GM12878 (cell line): ENCODE measurements around the gene RBM19. TPM values are rescaled to one million over a fixed set of nuclear protein-coding genes. Genes with fewer than 3 reads are reported as not detected.

Source experiments
- ATAC-seq: fragments of 200-7000 bp; cut with Tn5 transposase; 3 replicates; pipeline ENCODE4 v1.9.1; 2020; ENCODE audit warnings: mild to moderate bottlenecking, moderate library complexity
- BruUV-seq: library from RNA; stranded (reverse); fragments of 400-500 nt; replicated peaks from 2 replicates; lab custom pipeline; 2021; lab: Mats Ljungman, UMichigan
- CTCF ChIA-PET: fragments of 300-600 bp; sonication (Branson Sonifier 250); formaldehyde crosslinking; extraction: SDS; loops from one replicate; lab custom pipeline; 2021; ENCODE audit warnings: inconsistent platforms; lab: Yijun Ruan, JAX
- POLR2A ChIA-PET: fragments of 350-600 bp; formaldehyde crosslinking; extraction: SDS; loops from one replicate; lab custom pipeline; 2021; ENCODE audit warnings: inconsistent platforms; lab: Charles Lee
- RAD21 ChIA-PET: fragments of 300-600 bp; sonication (Branson Sonifier 250); formaldehyde crosslinking; loops from one replicate; lab custom pipeline; 2023; ENCODE audit warnings: antibody characterized with exemption; ENCODE audit not compliant: unreplicated experiment; lab: Charles Lee
- SMC1A ChIA-PET: fragments of 300-600 bp; sonication (Branson Sonifier 250); formaldehyde crosslinking; loops from one replicate; lab custom pipeline; 2023; ENCODE audit not compliant: unreplicated experiment, uncharacterized antibody; lab: Charles Lee
- DNase-seq: peaks from one replicate; pipeline ENCODE4 v3.0.0-alpha.2; 2011; ENCODE audit warnings: low read depth, low spot score
- FAIRE-seq: peaks from 3 replicates; lab custom pipeline; 2011; peaks lifted over from hg19 to GRCh38; lab: Jason Lieb, UNC
- H2AFZ ChIP-seq: 2 replicates; pipeline ENCODE4 v1.6.0; 2011; ENCODE audit warnings: low read depth, low read length, control low read depth; ENCODE audit not compliant: control insufficient read depth
- H3K27ac ChIP-seq: 2 replicates; pipeline ENCODE4 v1.5.1; 2011; ENCODE audit warnings: control low read depth; ENCODE audit not compliant: control insufficient read depth, insufficient read depth
- H3K27me3 ChIP-seq, 2 experiments: replicated peaks in 1 of 2; 2 replicates each; pipeline versions ENCODE4 v1.6.0 to v1.6.1; 2011; ENCODE audit warnings: low read length in 1 of 2; ENCODE audit not compliant: control insufficient read depth in 2 of 2, insufficient read depth in 2 of 2
- H3K36me3 ChIP-seq, 2 experiments: 2 replicates each; pipeline ENCODE4 v1.5.1; 2011; ENCODE audit warnings: low read length in 1 of 2; ENCODE audit not compliant: control insufficient read depth in 2 of 2, insufficient read depth in 2 of 2
- H3K4me1 ChIP-seq: 2 replicates; pipeline ENCODE4 v1.6.1; 2011; ENCODE audit warnings: mild to moderate bottlenecking, low read length, moderate library complexity, mixed read lengths; ENCODE audit not compliant: control insufficient read depth, insufficient read depth
- H3K4me2 ChIP-seq: 2 replicates; pipeline ENCODE4 v1.6.0; 2011; ENCODE audit warnings: control low read depth; ENCODE audit not compliant: control insufficient read depth, insufficient read depth
- H3K4me3 ChIP-seq: fragments of 200-600 bp; sonication (generic); 2 replicates; pipeline ENCODE4 v1.5.1; 2016
- H3K79me2 ChIP-seq: 2 replicates; pipeline ENCODE4 v1.6.0; 2011; ENCODE audit warnings: low read length; ENCODE audit not compliant: control insufficient read depth, insufficient read depth
- H3K9ac ChIP-seq: 2 replicates; pipeline ENCODE4 v1.8.0; 2011; ENCODE audit warnings: low read length, control low read depth, mixed read lengths; ENCODE audit not compliant: control insufficient read depth, insufficient read depth
- H3K9me3 ChIP-seq: replicated peaks from 3 replicates; pipeline ENCODE4 v1.5.1; 2011; ENCODE audit warnings: mild to moderate bottlenecking, low read length; ENCODE audit not compliant: control insufficient read depth, insufficient read depth
- H4K20me1 ChIP-seq: 2 replicates; pipeline ENCODE4 v1.6.0; 2011; ENCODE audit not compliant: control insufficient read depth, insufficient read depth
- ASH2L ChIP-seq: fragments of 300-600, 200-600 bp; sonication (generic); IDR thresholded peaks from 2 replicates; pipeline ENCODE4 v1.6.1; 2017; ENCODE audit warnings: low read depth, mild to moderate bottlenecking, borderline replicate concordance
- E2F4 ChIP-seq: IDR thresholded peaks from 2 replicates; pipeline ENCODE4 v1.6.1; 2012; ENCODE audit warnings: low read depth, low read length, improper control_type of control experiment
- FOXM1 ChIP-seq: IDR thresholded peaks from 2 replicates; pipeline ENCODE4 v1.6.1; 2012; ENCODE audit warnings: low read depth, mild to moderate bottlenecking, inconsistent platforms, low read length, moderate library complexity
- HDAC6 ChIP-seq: fragments of 200-600 bp; sonication (generic); IDR thresholded peaks from one replicate; pipeline ENCODE4 v1.8.0; 2017; ENCODE audit warnings: antibody characterized with exemption; ENCODE audit not compliant: unreplicated experiment
- IKZF1 ChIP-seq: fragments of 450-650 bp; conservative IDR thresholded peaks from 2 replicates; pipeline ENCODE4 v1.6.1; 2017; ENCODE audit warnings: antibody characterized with exemption, mild to moderate bottlenecking
- IRF4 ChIP-seq: IDR thresholded peaks from 2 replicates; pipeline ENCODE4 v1.6.1; 2011; ENCODE audit warnings: low read depth, low read length
- MYC ChIP-seq: IDR thresholded peaks from 2 replicates; pipeline ENCODE4 v1.6.1; 2011; ENCODE audit warnings: mild to moderate bottlenecking, low read length, moderate library complexity, inconsistent platforms; ENCODE audit not compliant: insufficient read depth, insufficient replicate concordance, insufficient read length, severe bottlenecking
- NFYB ChIP-seq: IDR thresholded peaks from 2 replicates; pipeline ENCODE4 v1.6.1; 2011; ENCODE audit warnings: low read depth, mild to moderate bottlenecking, low read length, improper control_type of control experiment, moderate library complexity; ENCODE audit not compliant: insufficient read depth
- PAX8 ChIP-seq: fragments of 450-650 bp; IDR thresholded peaks from 2 replicates; pipeline ENCODE4 v1.6.1; 2017; ENCODE audit warnings: mild to moderate bottlenecking, moderate library complexity
- PKNOX1 ChIP-seq: fragments of 450-650 bp; IDR thresholded peaks from 2 replicates; pipeline ENCODE4 v1.6.1; 2016; ENCODE audit warnings: mild to moderate bottlenecking
- RAD21 ChIP-seq: IDR thresholded peaks from 2 replicates; pipeline ENCODE4 v1.6.1; 2011; ENCODE audit warnings: mild to moderate bottlenecking, low read depth, low read length, moderate library complexity; ENCODE audit not compliant: insufficient read depth
- RCOR1 ChIP-seq: conservative IDR thresholded peaks from 2 replicates; pipeline ENCODE4 v1.6.1; 2012; ENCODE audit warnings: low read depth, low read length, improper control_type of control experiment
- SIN3A ChIP-seq: IDR thresholded peaks from 2 replicates; pipeline ENCODE4 v1.6.1; 2012; ENCODE audit warnings: low read depth, low read length, improper control_type of control experiment
- SIX5 ChIP-seq: IDR thresholded peaks from 2 replicates; pipeline ENCODE4 v1.6.1; 2011; ENCODE audit warnings: mild to moderate bottlenecking, low read depth, low read length, moderate library complexity; ENCODE audit not compliant: severe bottlenecking
- SMAD5 ChIP-seq: IDR thresholded peaks from 2 replicates; pipeline ENCODE4 v1.6.1; 2016; ENCODE audit warnings: antibody characterized with exemption, low read depth
- SP1 ChIP-seq: IDR thresholded peaks from one replicate; pipeline ENCODE4 v1.6.1; 2011; ENCODE audit warnings: low read depth, low read length
- WGBS: methylation state at CpG from one replicate; pipeline ENCODE4 v1.1.6; 2016; ENCODE audit warnings: low lambda C conversion rate; ENCODE audit not compliant: insufficient replicate concordance, insufficient coverage; ENCODE audit errors: missing lambda C conversion rate; 5-methylcytosine and 5-hydroxymethylcytosine counted together
- in situ Hi-C: fragments of 300-500 bp; cut with MboI; formaldehyde crosslinking; loops from 9 replicates; pipeline ENCODE4 v1.14.3; 2018; ENCODE audit warnings: mixed read lengths
- intact Hi-C: fragments of 100-400 bp; cut with micrococcal nuclease; formaldehyde crosslinking; loops from one replicate; pipeline ENCODE4 v1.14.2; 2022; ENCODE audit not compliant: unreplicated experiment
- polyA plus RNA-seq, 11 experiments: library from polyadenylated mRNA; depleted of rRNA in 4 of 11; unstranded in 6 of 11; stranded (reverse) in 5 of 11; fragments of >200 nt; fragmentation: Nextera tagmentation in 4 of 11; fragmentation: Illumina TruSeq in 1 of 11; extraction: Ambion mirVana in 4 of 11; extraction: Trizol in 1 of 11; gene quantifications; 1 replicate in 1 of 11; 2 replicates in 10 of 11; pipeline versions ENCODE4 v1.2.1 to v1.2.3, GENCODE V29; 2011 to 2016; ENCODE audit warnings: inconsistent platforms in 2 of 11, missing spikeins in 2 of 11, low read depth in 1 of 11
- total RNA-seq, 4 experiments: library from RNA; depleted of rRNA in 3 of 4; stranded (reverse); fragments of >200 nt in 3 of 4; fragmentation: Illumina TruSeq in 1 of 4; extraction: Trizol in 1 of 4; gene quantifications; 2 replicates each; pipeline versions ENCODE4 v1.2.1 to v1.2.3, GENCODE V29; 2013 to 2021

RBM19 gene
- total and polyA plus RNA-seq, 10 of the 15 experiments (the other 5 are each of a cell fraction or from before 2014, with no cell fraction given), result 4.2 to 42.9 (median 28.4) TPM

DNA sequence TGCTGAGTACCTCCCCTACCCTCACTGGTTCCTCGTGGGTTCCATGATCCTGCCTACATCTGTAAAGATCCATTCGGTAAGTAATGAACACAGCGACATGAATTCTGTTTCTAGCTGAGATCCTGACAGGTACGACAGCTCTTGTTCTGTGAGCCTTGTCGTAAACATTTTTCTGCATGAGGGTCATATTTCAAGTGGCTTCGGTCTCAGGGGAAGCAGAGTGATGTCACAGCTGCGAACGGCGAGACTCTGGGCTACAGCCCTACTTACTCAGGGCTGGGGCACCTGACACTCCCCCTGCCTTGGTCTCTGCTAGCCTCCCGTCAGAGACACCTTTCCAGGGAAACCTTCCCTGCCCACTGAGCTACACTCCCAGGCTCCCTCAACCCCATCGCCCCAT, 85.8 kb downstream of the RBM19 start:
- no peak overlapping the region for H3K4me3 ChIP-seq
- no peaks in the 10 kb centered on the region for H3K9me3 ChIP-seq
- intact Hi-C loops, result no loop called here
- H4K20me1 ChIP-seq, result no peaks in the 10 kb centered on the region
- ChIA-PET RAD21 (no interaction called here), POLR2A (no interaction called here), CTCF (no interaction called here), SMC1A (no interaction called here)
- no peak overlapping the region for H3K9ac ChIP-seq
- DNase-seq (no peak), ATAC-seq (no peak), FAIRE-seq (no peak)
- H3K4me2 ChIP-seq, result no peak overlapping the region
- H3K4me1 ChIP-seq, result no peaks in the 10 kb centered on the region
- H3K27me3 ChIP-seq, result no peaks in the 10 kb centered on the region
- WGBS, result 94% methylated on average over 11 of the region's 11 CpGs
- BruUV-seq, result no TSS peak
- no peak overlapping the region for H3K27ac ChIP-seq
- TF ChIP-seq RAD21 (no peak), E2F4 (no peak), NFYB (no peak), IKZF1 (no peak), IRF4 (no peak), SIN3A (no peak), SP1 (no peak), PAX8 (no peak)
- H2AFZ ChIP-seq, result no peak overlapping the region
- in situ Hi-C loops, result no loop called here
- peaks cover 2 to 5% of the 10 kb centered on the region in 2 experiments; a peak in 2 of 4 replicates for H3K36me3 ChIP-seq
- no peaks in the 10 kb centered on the region for H3K79me2 ChIP-seq

DNA sequence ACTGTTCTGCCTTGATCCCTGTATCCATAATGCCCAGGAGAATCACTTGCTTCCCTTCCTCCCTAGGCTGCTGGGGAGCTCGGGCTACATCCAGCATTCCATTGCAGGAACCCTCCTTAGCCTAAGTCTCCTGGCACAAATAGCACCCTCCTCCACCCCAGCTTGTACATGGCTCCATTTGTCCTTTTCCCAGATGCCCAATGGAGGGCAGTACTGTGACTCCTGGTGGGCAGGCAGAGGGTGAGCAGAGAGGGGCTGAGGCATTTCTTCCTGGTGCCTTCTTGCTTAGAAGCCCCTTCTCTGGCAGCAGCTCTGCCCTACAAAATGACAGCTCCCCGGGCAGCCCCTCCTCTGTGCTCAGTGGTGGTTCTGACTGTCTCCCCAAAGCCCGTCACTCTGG, 86.5 kb downstream of the RBM19 start:
- DNase-seq (no peak), FAIRE-seq (no peak), ATAC-seq (no peak)
- BruUV-seq, result no TSS peak
- no peaks in the 10 kb centered on the region for H3K4me1 ChIP-seq
- POLR2A ChIA-PET, result no interaction called here
- no peaks in the 10 kb centered on the region for H3K79me2 ChIP-seq
- CTCF ChIA-PET, result interaction anchor here (0.7 kb wide), 1 partner anchor 457 kb away, joined by 3 read pairs; the partner anchor contains the start of gene SDSL
- intact Hi-C loops, result no loop called here
- RAD21 ChIA-PET, result no interaction called here
- H3K9ac ChIP-seq, result no peak overlapping the region
- no peaks in the 10 kb centered on the region for H3K27me3 ChIP-seq
- H3K9me3 ChIP-seq, result no peaks in the 10 kb centered on the region
- SMC1A ChIA-PET, result no interaction called here
- WGBS, result 74% methylated on average over 3 of the region's 3 CpGs
- no peak overlapping the region for H2AFZ ChIP-seq
- no peaks in the 10 kb centered on the region for H4K20me1 ChIP-seq
- H3K27ac ChIP-seq, result no peak overlapping the region
- no peak for TF ChIP-seq MYC
- no peak for TF ChIP-seq PKNOX1
- no peak for TF ChIP-seq ASH2L
- no peak for TF ChIP-seq HDAC6
- TF ChIP-seq FOXM1, result no peak
- no peak for TF ChIP-seq SIX5
- no peak for TF ChIP-seq SMAD5
- TF ChIP-seq IRF4, result no peak
- no peak for TF ChIP-seq RCOR1
- no peak overlapping the region for H3K4me3 ChIP-seq
- peaks cover 2 to 5% of the 10 kb centered on the region in 2 experiments; a peak in 3 of 4 replicates for H3K36me3 ChIP-seq
- H3K4me2 ChIP-seq, result no peak overlapping the region
- in situ Hi-C loops, result no loop called here
